Measurements from ENCODE around the gene SYT1.

DNA sequence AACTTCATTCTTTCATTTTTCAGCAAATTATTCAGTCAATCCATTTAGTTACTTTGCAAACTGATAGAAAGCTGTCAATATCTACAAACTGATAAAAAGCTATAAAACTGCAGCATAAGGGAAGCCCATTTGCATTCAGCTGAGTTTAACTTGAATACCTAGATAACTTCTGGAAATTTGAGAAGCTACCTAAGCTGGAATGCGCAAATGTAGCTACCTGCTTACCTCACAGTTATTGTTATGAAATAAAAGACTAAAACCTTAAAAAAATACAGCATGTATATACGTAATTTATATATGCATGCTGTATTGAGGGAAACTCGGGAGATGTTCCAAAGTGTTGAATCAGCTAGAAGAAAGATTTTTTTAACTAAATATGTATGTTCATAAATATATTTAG, 94.4 kb downstream of the SYT1 start:
- TF ChIP-seq, protein P1, sequence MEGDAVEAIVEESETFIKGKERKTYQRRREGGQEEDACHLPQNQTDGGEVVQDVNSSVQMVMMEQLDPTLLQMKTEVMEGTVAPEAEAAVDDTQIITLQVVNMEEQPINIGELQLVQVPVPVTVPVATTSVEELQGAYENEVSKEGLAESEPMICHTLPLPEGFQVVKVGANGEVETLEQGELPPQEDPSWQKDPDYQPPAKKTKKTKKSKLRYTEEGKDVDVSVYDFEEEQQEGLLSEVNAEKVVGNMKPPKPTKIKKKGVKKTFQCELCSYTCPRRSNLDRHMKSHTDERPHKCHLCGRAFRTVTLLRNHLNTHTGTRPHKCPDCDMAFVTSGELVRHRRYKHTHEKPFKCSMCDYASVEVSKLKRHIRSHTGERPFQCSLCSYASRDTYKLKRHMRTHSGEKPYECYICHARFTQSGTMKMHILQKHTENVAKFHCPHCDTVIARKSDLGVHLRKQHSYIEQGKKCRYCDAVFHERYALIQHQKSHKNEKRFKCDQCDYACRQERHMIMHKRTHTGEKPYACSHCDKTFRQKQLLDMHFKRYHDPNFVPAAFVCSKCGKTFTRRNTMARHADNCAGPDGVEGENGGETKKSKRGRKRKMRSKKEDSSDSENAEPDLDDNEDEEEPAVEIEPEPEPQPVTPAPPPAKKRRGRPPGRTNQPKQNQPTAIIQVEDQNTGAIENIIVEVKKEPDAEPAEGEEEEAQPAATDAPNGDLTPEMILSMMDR (IDR thresholded peaks at IDR 0.05) = no peak
- TF ChIP-seq POLR2AphosphoS5 (IDR thresholded peaks at IDR 0.05) = no peak
- TF ChIP-seq POLR2A (IDR thresholded peaks at IDR 0.05) = no peak

All from prostate gland (tissue), 2 donors.